CD4-positive, alpha-beta T cell (primary cell): ENCODE results near the gene GLDN. TPM values are rescaled to one million over a fixed set of nuclear protein-coding genes. Genes with fewer than 3 reads are reported as not detected.

ENCODE experiments used
- ATAC-seq: fragments of 200-7000 bp; cut with Tn5 transposase; one replicate; pipeline ENCODE4 v1.10.0; 2022; ENCODE audit warnings: mild to moderate bottlenecking; ENCODE audit not compliant: poor library complexity
- CTCF ChIA-PET: fragments of 350-600 bp; sonication (Branson Sonifier 250); formaldehyde crosslinking; loops from one replicate; lab custom pipeline; 2021; ENCODE audit warnings: antibody characterized with exemption, inconsistent platforms; lab: Charles Lee
- POLR2A ChIA-PET: fragments of 350-600 bp; sonication (Branson Sonifier 250); formaldehyde crosslinking; loops from one replicate; lab custom pipeline; 2021; ENCODE audit warnings: antibody characterized with exemption, inconsistent platforms; lab: Charles Lee
- DNase-seq, 14 experiments: peaks; one replicate each; pipeline ENCODE4 v3.0.0-alpha.2; 2013 to 2020; ENCODE audit warnings: mixed read lengths in 2 of 14
- H3K27ac ChIP-seq, 2 donors: one replicate each; pipeline versions ENCODE4 v1.5.1 to v1.7.0; 2013; ENCODE audit warnings: low read length in 2 of 2, low read depth in 1 of 2, mild to moderate bottlenecking in 1 of 2
- H3K27me3 ChIP-seq, 2 experiments: 1 replicate in 1 of 2; 2 replicates in 1 of 2; pipeline versions ENCODE4 v1.6.1 to v1.7.0; 2013; ENCODE audit warnings: low read length in 2 of 2, control low read depth in 1 of 2, mild to moderate bottlenecking in 1 of 2, moderate library complexity in 1 of 2; ENCODE audit not compliant: insufficient read depth in 2 of 2, control insufficient read depth in 1 of 2
- H3K36me3 ChIP-seq: one replicate; pipeline ENCODE4 v1.6.1; 2013; ENCODE audit warnings: low read length, control low read depth; ENCODE audit not compliant: insufficient read depth
- H3K4me1 ChIP-seq: one replicate; pipeline ENCODE4 v1.6.1; 2013; ENCODE audit warnings: low read length, control low read depth; ENCODE audit not compliant: insufficient read depth
- H3K4me3 ChIP-seq: one replicate; pipeline ENCODE4 v1.5.1; 2013; ENCODE audit warnings: mild to moderate bottlenecking, low read length, moderate library complexity
- H3K9me3 ChIP-seq, 2 experiments: 1 replicate in 1 of 2; 2 replicates in 1 of 2; pipeline versions ENCODE4 v1.6.1 to v1.7.0; 2013; ENCODE audit warnings: low read length in 2 of 2, mild to moderate bottlenecking in 2 of 2, control low read depth in 1 of 2, moderate library complexity in 1 of 2; ENCODE audit not compliant: control insufficient read depth in 1 of 2, insufficient read depth in 1 of 2
- H3K27ac Mint-ChIP-seq: one replicate; pipeline ENCODE4 v1.8.0; 2020; ENCODE audit warnings: mixed read lengths
- H3K27me3 Mint-ChIP-seq: one replicate; pipeline ENCODE4 v1.8.0; 2021; ENCODE audit warnings: mixed read lengths
- H3K36me3 Mint-ChIP-seq: one replicate; pipeline ENCODE4 v1.8.0; 2021; ENCODE audit warnings: low read depth, mixed read lengths
- H3K4me1 Mint-ChIP-seq: one replicate; pipeline ENCODE4 v1.8.0; 2021; ENCODE audit warnings: low read depth, mixed read lengths
- H3K4me3 Mint-ChIP-seq: one replicate; pipeline ENCODE4 v1.8.0; 2020; ENCODE audit warnings: mild to moderate bottlenecking, mixed read lengths
- H3K9me3 Mint-ChIP-seq: one replicate; pipeline ENCODE4 v1.8.0; 2020; ENCODE audit warnings: mixed read lengths
- intact Hi-C, 2 experiments: fragments of 100-400 bp; cut with DNase I in 1 of 2; cut with micrococcal nuclease in 1 of 2; formaldehyde crosslinking; loops; one replicate each; pipeline versions ENCODE4 v1.15.1 to v1.9.0; 2023 to 2025; cut with DNase I, micrococcal nuclease
- total RNA-seq, 174 experiments: library from RNA in 2 of 174; stranded (reverse) in 2 of 174; gene quantifications; one replicate each; pipeline ENCODE4 v1.2.3 and lab custom pipeline; 2021 to 2026
- TF ChIP-seq, protein P1 (sequence below): fragments of 200-600 bp; IDR thresholded peaks from one replicate; pipeline ENCODE4 v1.8.0; 2022; ENCODE audit warnings: antibody characterized with exemption, mild to moderate bottlenecking

The GLDN gene
- total RNA-seq, 2 experiments from 2014 or later = not detected

DNA sequence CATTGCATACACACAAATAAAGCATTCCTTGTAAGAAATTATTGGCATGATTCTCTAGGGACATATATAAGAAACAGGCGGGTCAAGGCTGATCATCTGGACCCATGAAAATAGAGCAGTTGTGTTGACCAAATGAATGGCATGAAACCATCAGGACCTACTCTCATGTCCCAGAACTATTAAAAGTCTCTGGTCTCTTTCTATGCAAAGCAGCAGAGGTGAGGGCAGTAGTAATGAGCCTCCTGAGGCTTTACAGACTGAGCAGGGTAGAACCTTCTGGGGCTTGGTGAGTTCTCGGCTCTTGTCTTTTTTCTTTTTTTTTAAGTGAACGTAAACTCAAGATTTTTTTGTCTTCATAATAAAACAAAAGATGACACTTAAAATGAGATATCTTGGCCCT, 9.3 kb downstream of the GLDN start:
- TF ChIP-seq, protein P1, sequence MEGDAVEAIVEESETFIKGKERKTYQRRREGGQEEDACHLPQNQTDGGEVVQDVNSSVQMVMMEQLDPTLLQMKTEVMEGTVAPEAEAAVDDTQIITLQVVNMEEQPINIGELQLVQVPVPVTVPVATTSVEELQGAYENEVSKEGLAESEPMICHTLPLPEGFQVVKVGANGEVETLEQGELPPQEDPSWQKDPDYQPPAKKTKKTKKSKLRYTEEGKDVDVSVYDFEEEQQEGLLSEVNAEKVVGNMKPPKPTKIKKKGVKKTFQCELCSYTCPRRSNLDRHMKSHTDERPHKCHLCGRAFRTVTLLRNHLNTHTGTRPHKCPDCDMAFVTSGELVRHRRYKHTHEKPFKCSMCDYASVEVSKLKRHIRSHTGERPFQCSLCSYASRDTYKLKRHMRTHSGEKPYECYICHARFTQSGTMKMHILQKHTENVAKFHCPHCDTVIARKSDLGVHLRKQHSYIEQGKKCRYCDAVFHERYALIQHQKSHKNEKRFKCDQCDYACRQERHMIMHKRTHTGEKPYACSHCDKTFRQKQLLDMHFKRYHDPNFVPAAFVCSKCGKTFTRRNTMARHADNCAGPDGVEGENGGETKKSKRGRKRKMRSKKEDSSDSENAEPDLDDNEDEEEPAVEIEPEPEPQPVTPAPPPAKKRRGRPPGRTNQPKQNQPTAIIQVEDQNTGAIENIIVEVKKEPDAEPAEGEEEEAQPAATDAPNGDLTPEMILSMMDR = no peak
- Mint-ChIP-seq H3K9me3 (no peaks in the 10 kb centered on the region), H3K36me3 (no peaks in the 10 kb centered on the region), H3K27me3 (peaks cover 23% of the 10 kb centered on the region), H3K4me1 (no peaks in the 10 kb centered on the region), H3K27ac (no peak overlapping the region), H3K4me3 (no peak overlapping the region)
- Histone ChIP-seq H3K27me3 (peaks cover 3 to 18% of the 10 kb centered on the region in 2 experiments), H3K27ac (no peak overlapping the region), H3K4me1 (no peaks in the 10 kb centered on the region), H3K9me3 (no peaks in the 10 kb centered on the region), H3K36me3 (no peaks in the 10 kb centered on the region), H3K4me3 (no peak overlapping the region)
- no peak for DNase-seq
- ChIA-PET CTCF (no interaction called here), POLR2A (no interaction called here)
- no peak for ATAC-seq
- intact Hi-C loops = no loop called here

DNA sequence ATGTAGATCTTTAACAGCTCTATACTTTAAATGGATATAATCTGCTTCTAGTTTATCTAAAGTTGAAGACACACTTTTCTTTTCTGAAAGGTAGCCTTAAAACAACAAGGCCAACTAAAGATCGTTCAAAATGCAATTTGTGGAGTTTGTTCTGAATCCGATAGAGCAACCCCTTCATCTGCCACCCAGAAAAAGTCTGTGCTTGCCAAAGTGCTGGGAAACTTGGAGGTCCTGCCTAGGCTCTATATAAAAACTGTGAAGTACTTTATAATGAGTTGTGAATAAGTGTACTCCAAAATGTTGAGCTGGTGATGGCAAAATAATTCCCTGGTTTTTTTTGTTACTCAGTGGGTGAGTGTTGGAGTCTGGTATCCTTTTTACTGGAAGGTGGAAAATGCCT, 12.5 kb downstream of the GLDN start:
- H3K36me3 ChIP-seq = no peaks in the 10 kb centered on the region
- no peak overlapping the region for H3K27ac Mint-ChIP-seq
- peaks cover 3 to 18% of the 10 kb centered on the region in 2 experiments for H3K27me3 ChIP-seq
- CTCF ChIA-PET = no interaction called here
- TF ChIP-seq, protein P1 = no peak
- POLR2A ChIA-PET = no interaction called here
- intact Hi-C loops = no loop called here
- no peaks in the 10 kb centered on the region for H3K9me3 Mint-ChIP-seq
- H3K9me3 ChIP-seq = no peaks in the 10 kb centered on the region
- no peak overlapping the region for H3K27ac ChIP-seq
- DNase-seq (no peak), ATAC-seq (no peak)
- no peaks in the 10 kb centered on the region for H3K4me1 ChIP-seq
- no peak overlapping the region for H3K4me3 Mint-ChIP-seq
- H3K36me3 Mint-ChIP-seq = no peaks in the 10 kb centered on the region
- peaks cover 32% of the 10 kb centered on the region for H3K27me3 Mint-ChIP-seq
- no peaks in the 10 kb centered on the region for H3K4me1 Mint-ChIP-seq
- no peak overlapping the region for H3K4me3 ChIP-seq

DNA sequence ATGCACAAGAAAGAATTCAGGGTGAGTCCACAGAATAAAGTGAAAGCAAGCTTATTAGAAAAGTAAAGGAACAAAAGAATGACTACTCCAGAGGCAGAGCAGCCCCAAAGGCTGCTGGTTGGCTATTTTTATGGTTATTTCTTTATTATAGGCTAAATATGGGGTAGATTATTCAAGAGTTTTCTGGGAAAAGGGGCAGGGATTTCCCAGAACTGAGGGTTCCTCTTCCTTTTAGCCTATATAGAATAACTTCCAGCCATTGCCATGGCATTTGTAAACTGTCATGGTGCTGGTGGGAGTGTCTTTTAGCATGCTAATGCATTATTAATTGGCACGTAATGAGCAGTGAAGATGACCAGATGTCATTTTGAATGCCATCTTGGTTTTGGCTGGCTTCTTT, 13.6 kb downstream of the GLDN start:
- ATAC-seq (no peak), DNase-seq (no peak)
- POLR2A ChIA-PET = no interaction called here
- peaks cover 3 to 16% of the 10 kb centered on the region in 2 experiments for H3K27me3 ChIP-seq
- H3K27ac Mint-ChIP-seq = no peak overlapping the region
- no peaks in the 10 kb centered on the region for H3K4me1 ChIP-seq
- no peaks in the 10 kb centered on the region for H3K9me3 Mint-ChIP-seq
- no peak overlapping the region for H3K4me3 ChIP-seq
- no peak overlapping the region for H3K4me3 Mint-ChIP-seq
- no peaks in the 10 kb centered on the region for H3K4me1 Mint-ChIP-seq
- H3K36me3 ChIP-seq = no peaks in the 10 kb centered on the region
- CTCF ChIA-PET = no interaction called here
- peaks cover 32% of the 10 kb centered on the region for H3K27me3 Mint-ChIP-seq
- no peaks in the 10 kb centered on the region for H3K9me3 ChIP-seq
- H3K27ac ChIP-seq = no peak overlapping the region
- H3K36me3 Mint-ChIP-seq = no peaks in the 10 kb centered on the region
- TF ChIP-seq, protein P1 = no peak
- intact Hi-C loops = no loop called here
